ENCODE measurements around the gene OR51B4.
"Not testable (repeated sequence)": the region's sequence is repeated elsewhere in the genome, so short reads cannot be mapped to it uniquely, and the experiment has no call there.

Gene OR51B4

DNA sequence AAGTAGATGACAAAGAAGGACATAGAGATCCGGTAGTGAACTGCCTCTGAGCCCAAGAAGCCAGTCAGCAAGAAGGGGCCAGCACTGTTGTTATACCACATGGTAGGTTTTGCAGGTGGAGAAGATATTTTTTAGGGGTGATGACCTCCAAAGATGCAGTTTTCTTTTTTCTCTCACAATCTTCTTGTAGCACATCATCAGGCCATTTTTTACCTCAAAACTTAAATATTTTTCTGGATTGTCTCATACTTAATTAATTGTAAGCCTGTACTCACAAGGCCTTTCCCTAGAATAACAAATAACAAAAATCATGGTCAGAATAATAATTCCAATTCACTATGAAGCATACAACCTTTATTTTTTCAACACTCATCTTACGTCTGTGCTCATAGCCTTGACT is at the start of gene OR51B4:
Gene OR51B4, minus strand, starts transcription at position 101 of the 400 bp plus-strand sequence. Its CDS starts 0 bp downstream, at position 101.
- Histone ChIP-seq H3K27ac (ENCODE audit: low read depth, low read length) (no peak within 1 kb of the TSS), H3K4me3 (ENCODE audit: low read depth, low read length) (no peak within 1 kb of the TSS), H3K27me3 (ENCODE audit: control insufficient read depth, insufficient read depth, low read length) (no peaks in the 10 kb centered on the region), H3K9ac (ENCODE audit: low read length) (no peak within 1 kb of the TSS), H3K9me3 (ENCODE audit: control insufficient read depth, insufficient read depth, low read depth, low read length) (no peaks in the 10 kb centered on the region), H3K36me3 (ENCODE audit: control insufficient read depth, insufficient read depth, low read length) (no peaks in the 10 kb centered on the region), H3K4me1 (ENCODE audit: control insufficient read depth, insufficient read depth, low read length) (no peaks in the 10 kb centered on the region)

- Histone ChIP-seq H3K27ac (ENCODE audit: low read depth, low read length) (no peak within 1 kb of the TSS), H3K27me3 (ENCODE audit: control insufficient read depth, insufficient read depth, low read length) (no peaks in the 10 kb centered on the region), H3K36me3 (ENCODE audit: control insufficient read depth, insufficient read depth, low read length) (no peaks in the 10 kb centered on the region), H3K9me3 (ENCODE audit: control insufficient read depth, insufficient read depth, low read depth, low read length) (no peaks in the 10 kb centered on the region), H3K4me3 (ENCODE audit: low read depth, low read length) (no peak within 1 kb of the TSS), H3K4me1 (ENCODE audit: control insufficient read depth, insufficient read depth, low read length) (peaks cover 12% of the 10 kb centered on the region), H3K9ac (ENCODE audit: low read length) (no peak within 1 kb of the TSS)
Observed at GRCh38 chr11:5351208-5351607, 49.5 kb upstream of the OR51B4 start, which contains the start of gene OR51B6. OR51B6 (plus strand) TSS chr11:5351508; CDS start chr11:5351508, 0 bp downstream.

- Histone ChIP-seq H3K9ac (ENCODE audit: low read length) (no peak overlapping the region), H3K36me3 (ENCODE audit: control insufficient read depth, insufficient read depth, low read length) (no peaks in the 10 kb centered on the region), H3K4me1 (ENCODE audit: control insufficient read depth, insufficient read depth, low read length) (peaks cover 12% of the 10 kb centered on the region), H3K27me3 (ENCODE audit: control insufficient read depth, insufficient read depth, low read length) (no peaks in the 10 kb centered on the region), H3K27ac (ENCODE audit: low read depth, low read length) (no peak overlapping the region), H3K9me3 (ENCODE audit: control insufficient read depth, insufficient read depth, low read depth, low read length) (no peaks in the 10 kb centered on the region), H3K4me3 (ENCODE audit: low read depth, low read length) (no peak overlapping the region)
Observed at GRCh38 chr11:5349550-5349949, 47.8 kb upstream of the OR51B4 start.

GRCh38 chr11:5348551-5349194 is 46.9 kb upstream of the OR51B4 start:
- Histone ChIP-seq H3K36me3 (ENCODE audit: control insufficient read depth, insufficient read depth, low read length) (no peaks in the 10 kb centered on the region), H3K9me3 (ENCODE audit: control insufficient read depth, insufficient read depth, low read depth, low read length) (no peaks in the 10 kb centered on the region), H3K27ac (ENCODE audit: low read depth, low read length) (no peak overlapping the region), H3K4me1 (ENCODE audit: control insufficient read depth, insufficient read depth, low read length) (peaks cover 16% of the 10 kb centered on the region), H3K4me3 (ENCODE audit: low read depth, low read length) (no peak overlapping the region; the same call in 1 of the 2 replicates), H3K9ac (ENCODE audit: low read length) (no peak overlapping the region), H3K27me3 (ENCODE audit: control insufficient read depth, insufficient read depth, low read length) (no peaks in the 10 kb centered on the region)

- Histone ChIP-seq H3K36me3 (ENCODE audit: control insufficient read depth, insufficient read depth, low read length) (no peaks in the 10 kb centered on the region), H3K4me3 (ENCODE audit: low read depth, low read length) (no peak overlapping the region), H3K9me3 (ENCODE audit: control insufficient read depth, insufficient read depth, low read depth, low read length) (no peaks in the 10 kb centered on the region), H3K4me1 (ENCODE audit: control insufficient read depth, insufficient read depth, low read length) (peaks cover 17% of the 10 kb centered on the region), H3K27me3 (ENCODE audit: control insufficient read depth, insufficient read depth, low read length) (no peaks in the 10 kb centered on the region), H3K9ac (ENCODE audit: low read length) (no peak overlapping the region), H3K27ac (ENCODE audit: low read depth, low read length) (no peak overlapping the region)
Observed at GRCh38 chr11:5345831-5346230, 44.1 kb upstream of the OR51B4 start.

DNA sequence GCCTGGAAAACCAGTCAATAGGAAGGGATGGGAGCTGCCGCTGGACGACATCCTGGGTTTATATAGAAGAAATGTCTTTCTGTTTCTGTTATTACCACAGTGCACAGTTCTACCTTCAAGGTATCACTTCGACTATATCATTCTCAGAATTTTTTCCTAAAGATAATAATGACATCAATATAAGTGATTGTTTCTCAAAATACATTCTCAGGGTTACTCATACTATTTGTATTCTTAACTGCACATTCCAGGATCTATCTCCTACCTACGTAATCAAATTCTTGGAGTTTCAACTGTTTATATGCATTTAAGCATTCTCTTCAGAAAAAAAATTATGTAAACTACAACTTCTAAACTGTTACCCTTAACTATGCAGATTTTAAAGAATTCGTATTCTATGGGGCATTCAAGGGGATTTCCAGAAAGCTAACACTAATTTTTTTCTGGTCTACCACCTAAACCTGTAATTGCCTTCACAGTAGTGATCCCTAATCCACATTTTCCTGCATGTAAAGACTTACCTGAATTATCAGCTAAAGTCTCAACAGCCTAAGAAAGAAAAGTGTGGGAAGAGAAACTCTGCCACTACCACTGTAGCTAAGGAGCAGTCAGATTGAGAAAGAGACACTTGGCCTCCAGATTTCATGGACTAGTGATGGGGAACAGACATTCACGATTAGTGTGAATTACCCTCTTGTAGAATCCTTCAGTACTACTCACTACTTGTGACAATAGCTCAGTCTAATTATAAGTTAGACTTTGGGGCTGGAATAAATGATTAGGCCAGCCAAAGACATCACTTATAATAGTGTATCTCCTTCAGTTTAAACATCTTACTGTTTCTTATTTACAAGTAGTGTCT is 42.0 kb upstream of the OR51B4 start, which contains the start of gene OR51B5:
Gene OR51B5, minus strand, starts transcription at position 51 of the 862 bp plus-strand sequence. Its CDS starts 0 bp downstream, at position 51.
- H3K9me3 ChIP-seq (ENCODE audit: control insufficient read depth, insufficient read depth, low read depth, low read length): no peaks in the 10 kb centered on the region
- no peaks in the 10 kb centered on the region for H3K27me3 ChIP-seq (ENCODE audit: control insufficient read depth, insufficient read depth, low read length)
- peaks cover 11% of the 10 kb centered on the region for H3K4me1 ChIP-seq (ENCODE audit: control insufficient read depth, insufficient read depth, low read length)
- H3K4me3 ChIP-seq (ENCODE audit: low read depth, low read length): no peak within 1 kb of the TSS
- no peak within 1 kb of the TSS for H3K27ac ChIP-seq (ENCODE audit: low read depth, low read length)
- H3K36me3 ChIP-seq (ENCODE audit: control insufficient read depth, insufficient read depth, low read length): no peaks in the 10 kb centered on the region
- H3K9ac ChIP-seq (ENCODE audit: low read length): no peak within 1 kb of the TSS

DNA sequence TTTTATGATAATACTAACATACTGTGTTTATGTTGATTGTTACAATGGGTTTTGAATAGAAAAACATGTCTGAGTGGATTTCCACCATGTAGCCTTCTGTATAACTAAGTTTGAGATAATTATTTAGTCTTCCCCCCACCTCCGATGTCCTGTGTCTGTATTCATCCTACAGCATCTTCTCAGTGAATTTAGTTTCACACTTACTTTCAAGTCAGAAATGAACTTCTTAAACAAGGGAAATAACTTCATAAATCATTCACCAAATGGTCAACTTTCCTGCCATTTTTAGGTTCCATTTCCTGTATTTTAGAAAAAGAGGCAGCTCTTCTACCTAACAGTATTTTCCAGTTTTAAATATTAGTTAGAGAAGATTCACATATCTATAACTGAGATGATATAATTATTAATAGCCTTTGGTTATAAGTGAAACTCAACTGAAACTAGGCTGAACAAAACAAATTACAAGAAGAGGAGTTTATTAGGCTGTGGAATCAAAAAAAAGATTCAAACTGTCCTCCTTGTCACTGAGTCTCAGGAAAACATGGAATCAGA is 38.1 kb upstream of the OR51B4 start:
- Histone ChIP-seq H3K36me3 (ENCODE audit: control insufficient read depth, insufficient read depth, low read length) (no peaks in the 10 kb centered on the region), H3K4me3 (ENCODE audit: low read depth, low read length) (no peak overlapping the region), H3K4me1 (ENCODE audit: control insufficient read depth, insufficient read depth, low read length) (peaks cover 5% of the 10 kb centered on the region; the same call in 1 of the 2 replicates), H3K27me3 (ENCODE audit: control insufficient read depth, insufficient read depth, low read length) (no peaks in the 10 kb centered on the region), H3K9ac (ENCODE audit: low read length) (no peak overlapping the region), H3K27ac (ENCODE audit: low read depth, low read length) (no peak overlapping the region), H3K9me3 (ENCODE audit: control insufficient read depth, insufficient read depth, low read depth, low read length) (no peaks in the 10 kb centered on the region)

DNA sequence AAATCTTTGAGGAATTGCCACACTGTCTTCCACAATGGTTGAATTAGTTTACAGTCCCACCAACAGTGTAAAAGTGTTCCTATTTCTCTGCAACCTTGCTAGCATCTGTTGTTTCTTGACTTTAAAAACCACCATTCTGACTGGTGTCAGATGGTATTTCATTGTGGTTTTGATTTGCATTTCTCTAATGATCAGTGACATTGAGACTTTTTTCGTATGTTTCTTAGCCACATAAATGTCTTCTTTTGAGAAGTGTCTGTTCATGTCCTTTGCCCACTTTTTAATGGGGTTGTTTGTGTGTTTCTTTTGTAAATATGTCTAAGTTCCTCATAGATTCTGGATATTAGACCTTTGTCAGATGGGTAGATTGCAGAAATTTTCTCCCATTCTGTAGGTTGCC is 35.5 kb upstream of the OR51B4 start:
- H3K36me3 ChIP-seq (ENCODE audit: control insufficient read depth, insufficient read depth, low read length); H3K9me3 ChIP-seq (ENCODE audit: control insufficient read depth, insufficient read depth, low read depth, low read length); H3K4me3 ChIP-seq (ENCODE audit: low read depth, low read length); H3K4me1 ChIP-seq (ENCODE audit: control insufficient read depth, insufficient read depth, low read length); H3K27ac ChIP-seq (ENCODE audit: low read depth, low read length); H3K9ac ChIP-seq (ENCODE audit: low read length); H3K27me3 ChIP-seq (ENCODE audit: control insufficient read depth, insufficient read depth, low read length): not testable (repeated sequence)

GRCh38 chr11:5336331-5336730 is 34.6 kb upstream of the OR51B4 start:
- no peaks in the 10 kb centered on the region for H3K9me3 ChIP-seq (ENCODE audit: control insufficient read depth, insufficient read depth, low read depth, low read length)
- no peak overlapping the region for H3K27ac ChIP-seq (ENCODE audit: low read depth, low read length)
- H3K4me1 ChIP-seq (ENCODE audit: control insufficient read depth, insufficient read depth, low read length): no peaks in the 10 kb centered on the region
- no peaks in the 10 kb centered on the region for H3K27me3 ChIP-seq (ENCODE audit: control insufficient read depth, insufficient read depth, low read length)
- no peak overlapping the region for H3K4me3 ChIP-seq (ENCODE audit: low read depth, low read length)
- no peak overlapping the region for H3K9ac ChIP-seq (ENCODE audit: low read length)
- no peaks in the 10 kb centered on the region for H3K36me3 ChIP-seq (ENCODE audit: control insufficient read depth, insufficient read depth, low read length)

GRCh38 chr11:5335170-5335569 is 33.4 kb upstream of the OR51B4 start:
- no peaks in the 10 kb centered on the region for H3K36me3 ChIP-seq (ENCODE audit: control insufficient read depth, insufficient read depth, low read length)
- no peak overlapping the region for H3K9ac ChIP-seq (ENCODE audit: low read length)
- no peak overlapping the region for H3K4me3 ChIP-seq (ENCODE audit: low read depth, low read length)
- H3K9me3 ChIP-seq (ENCODE audit: control insufficient read depth, insufficient read depth, low read depth, low read length): no peaks in the 10 kb centered on the region
- H3K27ac ChIP-seq (ENCODE audit: low read depth, low read length): no peak overlapping the region
- no peaks in the 10 kb centered on the region for H3K4me1 ChIP-seq (ENCODE audit: control insufficient read depth, insufficient read depth, low read length)
- no peaks in the 10 kb centered on the region for H3K27me3 ChIP-seq (ENCODE audit: control insufficient read depth, insufficient read depth, low read length)

DNA sequence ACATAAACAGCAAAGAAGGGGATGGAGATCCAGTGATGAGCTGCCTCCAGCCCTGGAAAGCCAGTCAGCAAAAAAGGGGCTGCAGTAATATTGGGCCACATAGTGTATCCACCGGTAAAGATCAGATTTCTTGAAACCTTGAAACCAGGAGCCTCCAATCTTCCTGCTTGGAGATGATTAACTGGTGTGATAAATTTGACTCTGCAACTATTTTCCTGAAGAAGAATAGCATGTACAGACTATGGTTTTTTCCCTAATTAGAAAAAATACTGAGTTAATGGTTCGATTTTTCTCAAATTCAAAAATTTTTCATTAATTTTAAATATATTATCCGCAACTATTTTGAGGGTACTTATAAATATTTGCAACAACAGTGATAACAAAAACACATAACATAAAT is 22.5 kb upstream of the OR51B4 start, which contains the start of gene OR51B2:
Gene OR51B2, minus strand, starts transcription at position 101 of the 400 bp plus-strand sequence. Its CDS starts 0 bp downstream, at position 101.
- no peaks in the 10 kb centered on the region for H3K9me3 ChIP-seq (ENCODE audit: control insufficient read depth, insufficient read depth, low read depth, low read length)
- H3K36me3 ChIP-seq (ENCODE audit: control insufficient read depth, insufficient read depth, low read length): no peaks in the 10 kb centered on the region
- no peaks in the 10 kb centered on the region for H3K27me3 ChIP-seq (ENCODE audit: control insufficient read depth, insufficient read depth, low read length)
- H3K27ac ChIP-seq (ENCODE audit: low read depth, low read length): no peak within 1 kb of the TSS
- no peak within 1 kb of the TSS for H3K9ac ChIP-seq (ENCODE audit: low read length)
- H3K4me3 ChIP-seq (ENCODE audit: low read depth, low read length): no peak within 1 kb of the TSS
- H3K4me1 ChIP-seq (ENCODE audit: control insufficient read depth, insufficient read depth, low read length): no peaks in the 10 kb centered on the region
